GM12878 (cell line): Measurements from ENCODE around the gene SRSF12. TPM values are rescaled to one million over a fixed set of nuclear protein-coding genes. Genes with fewer than 3 reads are reported as not detected.
A peak's percentile ranks its signal among the peaks of the same experiment; 100 is the strongest.

ENCODE experiments used
- ASH2L ChIP-seq: fragments of 300-600, 200-600 bp; sonication (generic); IDR thresholded peaks from 2 replicates; pipeline ENCODE4 v1.6.1; 2017; ENCODE audit warnings: low read depth, mild to moderate bottlenecking, borderline replicate concordance
- BCL11A ChIP-seq: IDR thresholded peaks from 2 replicates; pipeline ENCODE4 v1.6.1; 2011; ENCODE audit warnings: low read depth, low read length
- BCL3 ChIP-seq: IDR thresholded peaks from 2 replicates; pipeline ENCODE4 v1.6.1; 2011; ENCODE audit warnings: borderline replicate concordance, low read depth, mild to moderate bottlenecking, moderate library complexity, low read length; ENCODE audit not compliant: insufficient read depth, poor library complexity, severe bottlenecking
- CBFB ChIP-seq: IDR thresholded peaks from 2 replicates; pipeline ENCODE4 v1.6.1; 2016; ENCODE audit warnings: antibody characterized with exemption, low read depth
- EP300 ChIP-seq, 2 experiments: fragments of 150-350 bp in 1 of 2; IDR thresholded peaks; 2 replicates each; pipeline ENCODE4 v1.6.1; 2011 to 2012; ENCODE audit warnings: low read depth in 2 of 2, low read length in 2 of 2, borderline replicate concordance in 1 of 2, improper control_type of control experiment in 1 of 2, inconsistent platforms in 1 of 2; ENCODE audit not compliant: control insufficient read depth in 1 of 2
- ETV6 ChIP-seq, 2 experiments: fragments of 450-650 bp in 1 of 2; IDR thresholded peaks in 1 of 2; conservative IDR thresholded peaks in 1 of 2; 2 replicates each; pipeline ENCODE4 v1.6.1; 2014; ENCODE audit warnings: antibody characterized with exemption in 1 of 2, borderline replicate concordance in 1 of 2, low read depth in 1 of 2, mild to moderate bottlenecking in 1 of 2, moderate library complexity in 1 of 2
- IKZF1 ChIP-seq: fragments of 450-650 bp; conservative IDR thresholded peaks from 2 replicates; pipeline ENCODE4 v1.6.1; 2017; ENCODE audit warnings: antibody characterized with exemption, mild to moderate bottlenecking
- JUNB ChIP-seq: IDR thresholded peaks from 2 replicates; pipeline ENCODE4 v1.6.1; 2016; ENCODE audit warnings: antibody characterized with exemption, mild to moderate bottlenecking
- JUND ChIP-seq: IDR thresholded peaks from 2 replicates; pipeline ENCODE4 v1.6.1; 2012; ENCODE audit warnings: low read depth, mild to moderate bottlenecking, low read length, improper control_type of control experiment, moderate library complexity
- NBN ChIP-seq: fragments of 450-650 bp; IDR thresholded peaks from 2 replicates; pipeline ENCODE4 v1.6.1; 2016
- NR2C1 ChIP-seq: fragments of 450-650 bp; IDR thresholded peaks from 2 replicates; pipeline ENCODE4 v1.6.1; 2017; ENCODE audit warnings: antibody characterized with exemption, mild to moderate bottlenecking, moderate library complexity
- PBX3 ChIP-seq: IDR thresholded peaks from 2 replicates; pipeline ENCODE4 v1.6.1; 2011; ENCODE audit warnings: mild to moderate bottlenecking, low read depth, low read length, moderate library complexity; ENCODE audit not compliant: insufficient replicate concordance
- RCOR1 ChIP-seq: conservative IDR thresholded peaks from 2 replicates; pipeline ENCODE4 v1.6.1; 2012; ENCODE audit warnings: low read depth, low read length, improper control_type of control experiment
- SIN3A ChIP-seq: IDR thresholded peaks from 2 replicates; pipeline ENCODE4 v1.6.1; 2012; ENCODE audit warnings: low read depth, low read length, improper control_type of control experiment
- SMAD1 ChIP-seq: fragments of 450-650 bp; IDR thresholded peaks from 2 replicates; pipeline ENCODE4 v1.6.1; 2018; ENCODE audit warnings: mild to moderate bottlenecking, low read depth; ENCODE audit not compliant: partially characterized antibody
- SPI1 ChIP-seq: IDR thresholded peaks from 2 replicates; pipeline ENCODE4 v1.6.1; 2011; ENCODE audit warnings: low read depth, mild to moderate bottlenecking, low read length, moderate library complexity, borderline replicate concordance; ENCODE audit not compliant: insufficient read depth
- TCF12 ChIP-seq: IDR thresholded peaks from 2 replicates; pipeline ENCODE4 v1.6.1; 2011; ENCODE audit warnings: low read depth, mild to moderate bottlenecking, low read length
- ZNF592 ChIP-seq: fragments of 450-650 bp; IDR thresholded peaks from 2 replicates; pipeline ENCODE4 v1.6.1; 2017; ENCODE audit warnings: mild to moderate bottlenecking, moderate library complexity
- ZSCAN29 ChIP-seq: fragments of 450-650 bp; IDR thresholded peaks from 2 replicates; pipeline ENCODE4 v1.6.1; 2017; ENCODE audit warnings: mild to moderate bottlenecking, moderate library complexity
- polyA plus RNA-seq, 11 experiments: library from polyadenylated mRNA; depleted of rRNA in 4 of 11; unstranded in 6 of 11; stranded (reverse) in 5 of 11; fragments of >200 nt; fragmentation: Nextera tagmentation in 4 of 11; fragmentation: Illumina TruSeq in 1 of 11; extraction: Ambion mirVana in 4 of 11; extraction: Trizol in 1 of 11; gene quantifications; 1 replicate in 1 of 11; 2 replicates in 10 of 11; pipeline versions ENCODE4 v1.2.1 to v1.2.3, GENCODE V29; 2011 to 2016; ENCODE audit warnings: inconsistent platforms in 2 of 11, missing spikeins in 2 of 11, low read depth in 1 of 11
- total RNA-seq, 4 experiments: library from RNA; depleted of rRNA in 3 of 4; stranded (reverse); fragments of >200 nt in 3 of 4; fragmentation: Illumina TruSeq in 1 of 4; extraction: Trizol in 1 of 4; gene quantifications; 2 replicates each; pipeline versions ENCODE4 v1.2.1 to v1.2.3, GENCODE V29; 2013 to 2021

The SRSF12 gene
- total and polyA plus RNA-seq, 10 of the 15 experiments (the other 5 are each of a cell fraction or from before 2014, with no cell fraction given), result 0.03 to 0.23 TPM; not detected in 8

GRCh38 chr6:89145956-89146717 lies 28.3 kb upstream of the SRSF12 start, which contains the start of gene PM20D2 (continued):
- TF ChIP-seq SMAD1 (no peak), SPI1 (no peak), RCOR1 (no peak), TCF12 (no peak), JUND (no peak), NBN (no peak), BCL11A (no peak), CBFB (no peak), SIN3A (no peak), PBX3 (no peak), IKZF1 (peak; percentile 86), EP300 (IDR thresholded peaks at IDR 0.05; ENCODE audit: borderline replicate concordance in 1 of 2, control insufficient read depth in 1 of 2, low read depth in 2 of 2, low read length in 2 of 2) (no peak), ZNF592 (0 out of 2 replicates have a peak, but pooled peaks have one; percentile 26), ASH2L (no peak; the same call in 1 of the 2 replicates), JUNB (no peak), NR2C1 (no peak), ETV6 (conservative IDR thresholded peaks at IDR 0.05 in 1 of 2, IDR thresholded peaks at IDR 0.05 in 1 of 2; ENCODE audit: borderline replicate concordance in 1 of 2, low read depth in 1 of 2) (no peak), ZSCAN29 (no peak; the same call in 1 of the 2 replicates), BCL3 (peak; percentile 47)
